HPDE6-E6E7 (cell line): Measurements from ENCODE around the gene SEMA5A.
A peak's percentile ranks its signal among the peaks of the same experiment; 100 is the strongest.

Source experiments
- DNase-seq: peaks from one replicate; pipeline ENCODE4 v3.0.0; 2011; ENCODE audit warnings: missing footprints; ENCODE audit errors: extremely low spot score

Gene SEMA5A

DNA sequence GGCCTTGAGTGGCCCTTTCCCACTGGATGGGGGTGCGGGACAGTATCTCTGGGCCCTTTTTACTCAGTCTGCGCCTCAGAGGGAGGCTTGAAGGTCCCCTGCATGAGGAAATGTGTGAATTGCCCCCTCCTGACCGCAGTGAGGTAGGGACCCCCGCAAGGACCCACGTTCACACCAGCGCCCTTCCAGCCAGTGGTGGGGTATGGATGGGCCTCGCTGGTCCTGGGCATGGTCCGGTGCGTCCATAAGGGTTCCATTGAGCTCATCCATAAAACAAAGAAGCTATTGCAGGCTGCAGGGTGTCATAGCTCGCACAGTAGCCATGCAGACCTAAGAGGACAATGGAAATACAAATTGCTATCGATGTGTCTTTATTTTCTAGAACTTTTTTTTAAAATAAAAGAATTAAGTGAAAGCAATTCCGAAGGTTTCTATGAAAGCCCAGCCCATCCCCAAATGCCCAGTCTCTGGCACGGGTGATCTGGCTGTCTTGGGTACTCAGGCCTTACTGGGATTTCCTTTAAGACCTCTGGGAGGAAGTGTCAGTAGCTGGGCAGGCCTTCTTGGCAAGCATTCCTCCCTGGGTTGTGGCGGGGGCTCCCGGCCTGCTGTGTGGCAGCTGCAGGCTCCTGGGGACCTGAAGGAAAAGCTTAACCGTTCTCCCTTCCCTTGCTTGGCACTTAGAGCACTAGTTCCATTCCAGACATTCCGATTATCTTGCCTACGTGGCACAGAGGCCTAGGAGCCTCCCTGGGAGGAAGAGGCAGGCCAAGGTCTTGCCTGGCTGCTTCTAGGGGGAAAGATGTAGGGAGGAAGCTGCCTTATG lies 1.5 kb upstream of the SEMA5A start:
- no peak for DNase-seq

DNA sequence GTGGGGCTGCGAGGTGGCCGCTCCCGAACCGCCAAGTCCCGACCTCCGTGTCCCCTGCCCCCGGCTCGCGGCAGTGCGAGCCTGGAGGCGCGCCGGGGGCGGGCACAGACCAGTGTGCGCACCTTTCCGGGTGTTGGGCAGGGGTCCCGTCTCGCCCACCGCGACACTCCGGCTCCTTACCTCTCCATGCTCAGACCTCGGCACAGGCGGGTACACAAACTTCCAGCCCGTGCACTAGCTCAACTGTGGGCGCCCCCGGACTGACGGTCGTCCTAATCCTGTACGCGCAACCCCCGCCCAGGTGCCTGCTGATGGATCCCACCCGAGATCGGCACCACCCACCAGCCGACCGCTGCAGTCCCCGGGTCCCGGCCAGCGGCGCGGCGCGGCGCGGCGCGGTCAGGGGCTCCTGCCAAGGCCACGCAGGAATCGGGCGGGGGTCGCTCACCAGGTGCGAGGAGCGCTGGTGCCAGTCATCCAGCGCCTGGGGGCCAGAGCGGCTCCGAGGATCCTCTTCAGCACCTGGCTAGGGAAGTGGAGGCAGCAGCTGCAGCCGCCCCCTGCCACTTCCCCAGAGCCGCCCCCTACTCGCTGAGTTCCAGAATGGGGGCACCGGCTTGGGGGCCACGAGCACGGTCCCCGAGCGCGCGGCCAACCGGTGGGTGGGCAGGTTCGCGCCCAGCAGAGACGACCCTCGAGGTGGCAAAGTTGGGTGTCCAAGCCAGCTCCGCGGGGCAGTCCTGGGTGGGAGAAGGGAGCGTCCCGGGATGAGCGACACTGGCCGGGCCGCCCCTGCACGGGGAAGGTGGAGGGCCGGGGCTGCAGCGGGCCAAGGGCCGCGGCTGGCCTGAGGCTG lies 511 bp downstream of the SEMA5A start:
- DNase-seq: no peak

DNA sequence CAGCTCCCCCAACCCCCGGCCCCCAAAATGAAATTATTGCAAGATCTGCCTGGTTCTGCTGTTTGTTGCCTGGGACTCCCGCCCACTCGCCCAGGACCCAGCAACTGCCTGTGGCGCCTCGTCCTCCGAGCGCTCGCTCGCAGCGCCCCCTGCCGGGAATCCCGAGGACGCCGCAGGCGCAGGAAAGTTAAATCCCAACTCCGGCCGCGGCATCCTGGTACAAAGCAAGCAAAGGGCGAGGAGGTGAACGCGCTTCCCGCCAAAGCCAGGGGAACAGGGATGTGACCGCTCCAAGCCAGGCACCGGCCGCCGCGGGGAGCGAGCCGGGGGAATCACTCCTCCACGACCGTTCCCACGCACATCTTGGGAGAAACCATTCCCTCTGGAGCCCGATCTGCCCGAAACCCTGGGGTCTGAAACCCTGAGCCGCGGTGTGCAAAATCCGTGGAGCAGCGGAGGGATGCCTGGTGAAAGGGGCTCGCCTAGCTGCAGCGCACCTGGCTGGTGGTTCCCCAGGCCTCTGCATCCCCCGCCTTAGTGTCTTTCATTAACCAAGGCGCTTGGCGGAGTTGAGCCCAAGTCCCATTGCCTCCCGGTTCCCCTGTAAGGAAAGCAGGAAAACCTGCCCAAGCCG lies 1.3 kb downstream of the SEMA5A start:
- DNase-seq: peak; percentile 52

DNA sequence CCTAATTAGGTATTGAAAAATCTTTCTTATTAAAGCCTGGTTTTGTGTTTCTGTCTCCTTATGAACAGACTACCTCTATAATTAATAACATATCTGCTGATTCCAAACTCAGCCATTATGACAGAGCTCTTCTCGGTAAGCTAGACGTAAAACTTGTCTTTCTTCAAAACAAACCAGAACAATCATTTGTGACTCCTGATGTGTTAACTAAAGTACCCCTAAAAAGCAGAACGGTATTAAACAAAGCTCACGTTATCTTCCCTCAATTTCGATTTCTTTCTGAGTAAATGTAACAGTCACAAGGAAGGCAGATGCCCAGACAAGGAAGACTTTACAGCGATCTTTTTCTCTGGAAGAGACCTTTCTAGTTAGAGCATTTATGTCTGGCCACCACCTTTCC lies 1.8 kb downstream of the SEMA5A start:
- no peak for DNase-seq

DNA sequence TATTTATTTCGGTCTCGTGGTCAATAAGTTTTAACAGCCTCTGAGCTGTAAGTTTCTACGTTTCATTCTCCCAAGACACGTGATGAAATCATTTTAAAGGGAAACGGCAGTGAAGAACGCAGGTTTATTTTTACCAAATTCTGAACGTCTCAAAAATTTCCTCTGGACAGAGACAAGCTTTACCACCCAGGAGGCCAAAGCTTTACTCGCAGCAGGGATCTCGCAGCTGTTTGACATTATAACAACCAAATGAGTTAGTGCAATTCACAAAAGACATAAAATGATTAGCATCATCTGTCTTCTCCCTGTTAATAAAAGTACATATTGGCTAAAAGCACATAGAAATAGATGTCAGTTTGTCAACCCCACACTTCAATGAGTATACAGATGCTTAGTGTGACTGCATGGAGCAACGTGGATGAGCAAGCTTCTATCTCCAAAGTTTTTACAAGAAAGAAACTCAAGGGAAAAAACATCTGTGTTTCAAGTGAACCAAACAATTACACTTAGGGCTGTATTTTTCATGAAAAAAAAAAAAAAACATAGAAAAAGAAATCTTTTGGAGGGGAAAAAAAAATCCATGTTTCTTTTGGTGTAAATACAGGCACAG lies 2.5 kb downstream of the SEMA5A start:
- DNase-seq: no peak

DNA sequence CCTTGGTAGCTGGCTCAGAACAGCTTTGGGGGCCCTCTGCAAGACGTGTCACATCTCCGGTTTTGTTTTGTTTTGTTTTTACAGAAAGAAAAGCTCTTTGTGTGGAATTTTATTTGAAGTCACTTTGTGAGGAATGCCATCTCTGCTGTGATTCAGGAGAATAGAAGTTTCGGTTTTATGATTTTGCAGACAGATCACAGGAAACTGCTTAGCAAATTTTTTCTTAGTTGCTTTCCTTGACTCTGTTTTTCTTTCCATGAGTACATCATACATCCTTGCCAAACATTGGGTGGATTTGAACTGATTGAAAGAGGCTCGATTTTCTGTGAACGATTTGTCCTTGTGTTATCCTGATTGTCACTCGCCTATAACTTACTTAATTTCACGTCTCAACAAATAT lies 5.1 kb downstream of the SEMA5A start:
- DNase-seq: no peak

DNA sequence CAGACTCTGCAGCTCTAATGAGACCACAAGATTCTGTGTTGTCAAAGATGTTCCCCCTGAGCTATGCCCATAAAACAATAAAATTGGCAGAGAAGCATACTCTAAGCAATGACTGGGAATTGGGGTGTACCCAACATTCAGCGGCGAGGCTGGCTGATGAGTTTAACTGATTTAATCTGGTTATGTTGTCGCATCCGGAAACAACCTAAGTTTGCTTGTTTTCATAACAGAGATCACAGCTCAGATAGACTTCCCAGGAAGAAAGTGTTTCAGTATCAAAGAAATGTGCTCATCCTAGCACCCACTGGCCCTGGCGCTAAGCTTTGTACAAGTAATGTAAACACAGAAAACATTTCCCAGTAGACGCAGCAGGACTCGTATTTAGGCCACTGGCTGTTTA lies 7.4 kb downstream of the SEMA5A start:
- DNase-seq: no peak

DNA sequence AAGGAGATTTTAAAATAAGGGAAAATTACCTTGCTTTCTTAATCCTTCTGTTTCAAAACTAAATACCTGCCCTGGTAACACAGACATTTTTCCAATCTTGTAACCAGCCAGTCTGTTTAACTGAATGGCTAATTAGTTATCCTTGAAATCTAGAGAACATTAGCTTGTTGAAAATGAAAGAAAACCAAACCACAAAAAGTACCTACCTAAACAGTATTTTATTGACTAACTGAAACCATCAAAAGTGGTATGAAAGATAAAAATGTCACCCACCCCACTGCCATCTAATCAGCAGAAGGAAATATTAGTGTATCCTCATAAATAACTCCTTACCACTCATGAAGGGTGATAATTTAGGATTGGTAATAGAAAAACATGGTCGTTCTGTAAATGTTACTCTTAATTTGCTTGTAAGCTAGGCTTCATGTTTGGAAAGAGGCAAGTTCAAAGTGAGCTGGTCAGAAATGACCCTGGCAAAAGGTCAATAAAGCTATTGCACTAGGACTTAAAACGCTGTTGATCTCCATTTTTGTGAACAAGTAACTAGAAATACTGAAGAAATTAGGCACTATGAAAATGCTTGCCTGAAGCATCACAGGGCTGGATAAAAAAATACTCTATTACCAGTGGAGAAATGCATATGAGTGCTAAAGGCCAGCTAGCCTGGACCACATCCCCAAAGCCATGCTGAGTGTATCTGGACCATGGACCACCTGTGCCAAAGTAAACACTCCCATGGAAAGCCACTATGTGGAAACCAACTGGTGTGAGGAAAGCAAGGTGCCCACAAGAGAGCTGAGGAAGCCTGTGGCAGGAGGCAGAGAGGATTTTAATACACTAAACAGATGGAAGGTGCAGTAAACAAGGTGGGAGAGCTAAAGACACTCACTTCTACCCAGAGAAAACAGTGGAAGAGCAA lies 8.4 kb downstream of the SEMA5A start:
- DNase-seq: no peak

DNA sequence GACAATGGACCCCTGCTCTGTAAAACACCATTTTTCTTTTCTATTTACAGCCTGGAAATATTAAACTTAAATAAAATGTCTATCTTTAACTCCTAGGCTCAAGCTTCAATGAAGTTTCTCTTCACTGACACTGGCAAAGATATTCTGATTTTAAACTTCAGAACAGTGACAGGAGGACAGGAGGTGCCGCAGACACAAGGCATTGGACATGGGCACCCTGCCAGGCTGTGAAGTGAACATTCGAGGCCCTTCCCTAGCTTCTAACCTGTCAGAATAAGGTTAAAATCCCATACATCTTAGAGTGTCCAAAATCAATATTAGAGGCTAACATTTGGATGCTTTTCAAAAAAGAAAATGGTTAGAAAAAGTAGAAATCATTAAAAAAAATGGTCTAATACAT lies 9.2 kb downstream of the SEMA5A start:
- DNase-seq: no peak

DNA sequence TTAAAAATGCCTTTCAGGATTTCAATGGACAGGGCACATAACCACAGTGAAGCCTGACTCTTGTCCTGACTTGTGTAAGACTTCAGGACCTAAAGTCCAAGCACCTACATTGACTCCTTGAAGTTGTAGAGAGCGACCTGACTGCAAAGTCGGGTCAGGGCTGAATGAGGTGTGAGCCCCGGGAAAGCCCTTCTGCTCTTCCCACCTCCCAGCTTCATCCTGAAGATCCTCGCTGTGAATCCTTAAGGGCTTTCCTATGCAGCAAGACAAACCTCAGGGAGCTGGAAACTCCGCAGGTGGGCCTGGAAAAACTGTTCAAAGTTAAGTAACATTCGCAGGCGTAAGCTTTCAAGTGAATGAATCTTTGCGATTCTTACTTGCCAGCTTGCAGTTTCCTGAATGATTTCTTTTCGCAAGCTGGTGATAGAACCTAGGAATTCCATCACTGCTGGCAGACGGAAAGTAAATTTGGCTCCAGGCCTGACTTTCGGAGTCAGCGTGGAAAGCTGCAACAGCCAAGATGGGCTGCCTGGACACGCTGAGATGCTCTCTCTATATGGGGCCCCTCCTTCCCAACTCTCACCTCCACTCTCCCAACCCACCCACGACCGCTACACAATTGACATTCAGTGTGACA lies 10.9 kb downstream of the SEMA5A start:
- no peak for DNase-seq

DNA sequence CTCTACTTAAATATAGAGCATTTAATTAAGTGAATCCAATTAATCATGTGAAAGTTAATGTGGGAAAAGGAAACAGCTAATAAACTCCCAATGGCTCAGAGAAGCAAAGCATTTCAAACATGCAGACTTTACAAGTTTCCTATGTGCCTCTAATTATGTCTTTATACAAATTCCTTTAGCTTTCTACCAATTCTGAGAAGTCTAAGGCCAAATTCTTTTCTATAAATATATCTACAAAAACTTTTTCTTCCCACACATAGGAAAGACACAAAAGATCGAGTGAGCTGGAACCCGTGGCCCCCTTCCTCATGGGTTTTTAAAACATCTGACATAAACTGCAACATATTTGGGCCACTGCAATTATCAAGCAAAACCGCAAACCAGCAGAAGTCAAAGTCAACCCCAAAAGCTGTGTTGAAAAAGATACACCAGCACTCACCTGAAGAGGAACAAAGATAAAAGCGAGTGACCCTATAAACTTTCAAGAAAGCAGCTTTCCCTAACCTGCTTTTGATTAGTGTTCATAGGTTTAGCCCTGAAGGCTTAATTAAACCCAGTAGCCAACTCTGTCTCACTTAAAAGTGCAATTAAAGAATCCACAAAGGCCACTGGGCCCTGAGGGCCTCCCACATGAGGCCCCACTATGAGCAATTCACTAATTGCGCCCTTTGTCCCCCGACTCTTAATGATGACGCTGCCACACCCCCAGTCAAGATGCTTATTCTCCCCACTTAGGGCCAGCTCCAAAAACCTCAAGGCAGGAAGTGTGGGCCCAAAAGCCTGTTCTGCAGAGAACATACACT lies 12.1 kb downstream of the SEMA5A start:
- no peak for DNase-seq

DNA sequence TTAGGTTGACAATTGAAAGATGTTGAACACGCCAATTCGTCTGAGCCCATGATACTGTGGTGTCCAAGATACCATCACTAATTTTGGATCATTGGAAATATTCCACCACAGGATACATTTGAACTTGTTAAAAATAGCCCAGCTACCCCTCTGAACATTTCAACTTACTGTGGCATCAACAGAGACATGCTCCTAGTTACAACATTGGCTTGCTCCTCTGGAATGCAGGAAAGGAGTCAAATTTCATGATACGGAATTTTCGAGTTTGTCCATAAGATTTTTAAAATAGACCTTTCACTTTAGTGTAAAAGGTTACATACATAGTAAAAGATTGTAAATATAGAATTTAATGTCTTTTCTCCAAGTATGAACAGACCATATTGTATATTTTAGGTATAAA lies 12.8 kb downstream of the SEMA5A start:
- no peak for DNase-seq

DNA sequence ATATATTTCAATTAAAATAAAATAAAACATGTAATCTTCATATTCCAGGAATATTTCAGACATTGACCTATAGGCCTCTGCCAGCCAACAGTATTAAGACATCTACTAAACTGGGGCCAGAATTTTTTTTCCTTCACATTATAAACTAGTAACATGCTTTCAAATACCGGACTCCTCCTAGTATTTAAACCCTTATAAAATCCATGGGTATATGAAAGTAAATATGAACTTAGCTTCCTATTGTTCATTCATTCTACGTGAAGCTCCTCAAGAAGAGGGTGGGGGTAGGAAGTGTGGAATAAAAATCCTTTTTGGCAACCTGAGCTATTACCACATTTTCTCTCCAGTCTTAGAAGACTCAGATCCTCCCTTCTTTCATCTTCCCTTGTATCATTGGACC lies 16.4 kb downstream of the SEMA5A start:
- DNase-seq: no peak

DNA sequence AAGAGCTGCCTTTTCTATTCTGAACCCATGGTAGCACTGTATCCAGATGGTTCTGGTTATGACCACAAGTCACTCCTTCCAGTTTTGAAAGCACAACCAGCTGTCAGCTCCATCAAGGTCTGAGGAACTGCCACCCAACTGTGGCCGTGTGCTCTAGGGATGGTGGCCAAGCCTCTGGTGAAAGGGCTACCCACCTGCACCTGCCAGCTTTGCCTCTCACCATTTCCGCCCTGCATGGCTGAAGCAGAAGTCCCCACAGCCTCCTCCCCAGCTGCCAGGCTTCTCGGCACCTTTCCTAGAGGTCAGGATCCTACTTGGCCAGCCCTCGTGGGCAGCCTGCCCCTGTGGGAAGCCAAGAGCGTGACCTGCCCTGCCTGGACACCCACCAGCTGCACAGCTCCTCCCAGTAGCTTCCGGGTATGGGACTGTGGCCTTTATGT lies 16.8 kb downstream of the SEMA5A start:
- DNase-seq: no peak

DNA sequence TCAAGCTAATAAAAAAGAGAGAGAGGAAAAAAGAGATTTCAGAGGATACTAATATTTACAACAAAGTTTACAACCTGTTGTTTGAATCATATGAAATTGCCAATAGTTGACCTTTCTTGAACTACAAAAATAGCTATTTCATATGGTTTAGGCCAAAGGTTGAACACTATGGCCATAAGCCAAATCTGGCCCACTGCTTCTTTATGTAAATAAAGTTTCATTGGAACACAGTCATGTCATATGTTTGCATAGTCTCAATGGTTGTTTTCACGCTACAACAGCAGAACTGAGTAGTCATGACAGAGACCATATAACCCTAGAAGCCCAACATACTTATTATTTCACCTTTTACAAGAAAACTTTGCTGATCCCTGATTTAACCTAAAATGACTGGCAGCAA lies 20.9 kb downstream of the SEMA5A start:
- no peak for DNase-seq

DNA sequence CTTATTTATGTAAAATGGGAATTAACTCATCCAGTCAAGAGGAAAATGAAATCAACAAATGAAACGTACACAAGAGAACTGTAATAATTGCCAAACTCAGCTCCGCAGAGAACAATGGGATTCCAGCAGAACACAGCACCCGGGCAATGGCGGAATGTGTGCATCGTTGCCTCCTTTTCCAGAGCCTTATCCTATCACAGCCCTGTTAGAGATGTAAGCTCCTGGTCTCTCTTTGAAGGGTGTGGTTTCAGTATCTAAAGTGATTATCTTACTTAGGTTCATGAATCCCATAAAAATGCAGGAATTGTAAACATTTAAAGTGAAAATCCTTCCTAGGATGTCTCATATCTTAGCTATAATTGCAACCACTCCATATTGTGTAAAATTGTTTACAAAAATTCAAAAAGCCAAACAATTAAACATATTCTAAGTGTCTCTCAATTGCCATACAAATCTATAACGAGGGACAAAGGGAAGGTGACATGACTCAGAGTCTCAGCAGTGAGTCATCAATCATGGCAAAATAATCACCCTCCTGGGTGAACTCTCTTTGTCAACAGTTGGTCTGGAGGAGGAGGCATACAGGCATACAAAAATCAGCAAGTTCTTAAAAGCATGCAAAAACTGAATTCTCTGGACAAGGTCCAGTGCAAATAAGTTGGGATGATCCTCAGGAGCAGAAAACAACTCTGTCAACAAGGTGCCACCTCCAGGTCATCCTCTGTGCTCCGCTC lies 22.6 kb downstream of the SEMA5A start:
- no peak for DNase-seq

DNA sequence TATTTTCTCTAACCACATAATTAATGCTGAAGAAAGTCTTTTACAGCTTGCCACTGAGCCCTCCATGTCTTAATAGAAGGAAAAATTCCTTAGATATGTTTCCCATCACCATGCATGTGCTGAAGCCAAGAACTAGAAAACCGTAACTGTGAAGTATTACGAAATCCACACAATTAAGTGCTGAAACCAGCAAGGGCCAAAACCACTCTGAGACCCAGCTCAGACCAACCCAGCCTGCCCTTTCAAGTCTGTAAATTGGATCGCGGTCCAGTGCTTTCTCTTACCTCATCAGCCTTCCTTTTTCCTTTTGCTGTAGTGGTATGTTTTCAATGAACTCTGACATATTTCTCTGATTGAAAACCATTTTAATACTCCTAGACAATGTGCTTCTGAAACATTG lies 26.3 kb downstream of the SEMA5A start:
- no peak for DNase-seq

DNA sequence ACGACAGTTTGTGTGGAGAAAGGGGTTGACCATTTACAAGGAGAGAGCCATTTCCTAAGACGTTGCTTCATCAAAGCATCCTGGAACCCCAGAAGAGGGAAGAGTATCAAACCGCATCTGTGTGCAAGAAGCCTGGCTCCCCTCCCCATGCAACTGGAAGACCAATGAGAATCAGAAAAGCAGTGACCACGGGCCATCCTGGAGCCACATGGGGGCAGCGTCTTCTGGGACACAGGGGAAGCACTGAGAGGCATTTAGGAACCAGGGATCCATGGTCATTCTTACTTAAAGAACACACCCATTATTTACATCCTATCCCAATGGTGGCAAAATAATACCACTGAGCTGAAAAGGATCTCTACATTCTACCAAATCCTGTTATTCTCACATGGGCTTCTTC lies 29.3 kb downstream of the SEMA5A start:
- DNase-seq: no peak

DNA sequence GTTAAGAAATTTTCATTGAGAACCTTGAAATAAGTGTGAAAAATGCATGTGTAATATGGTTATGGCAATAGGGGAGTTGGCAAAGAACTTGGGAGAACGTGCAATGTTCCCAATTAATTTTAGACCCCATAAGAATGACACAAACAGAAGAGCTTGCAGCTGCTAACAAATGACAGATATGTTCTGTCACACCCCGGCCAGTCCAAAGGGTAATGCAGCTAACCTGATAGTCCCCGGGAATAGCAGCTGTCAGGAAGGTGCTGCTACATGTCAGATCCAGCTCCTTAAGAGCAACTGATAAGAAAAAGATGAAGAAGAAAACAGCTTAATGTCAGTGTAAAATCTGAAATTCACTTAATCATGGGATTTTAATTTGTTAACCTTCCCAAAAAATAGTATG lies 30.4 kb downstream of the SEMA5A start:
- DNase-seq: no peak
